Measurements from ENCODE around the gene SYNM.

Gene SYNM

GRCh38 chr15:99139276-99139675, 34.4 kb downstream of the SYNM start:
- peaks cover 31% of the 10 kb centered on the region for H3K27me3 ChIP-seq (ENCODE audit: low read depth, low read length)
- no peak overlapping the region for H3K4me2 ChIP-seq (ENCODE audit: low read length)
- H3K36me3 ChIP-seq (replicated peaks; ENCODE audit: low read depth, low read length), result no peaks in the 10 kb centered on the region
- no peaks in the 10 kb centered on the region for H3K79me2 ChIP-seq (ENCODE audit: low read length)
- H4K20me1 ChIP-seq (ENCODE audit: insufficient read depth, low read length), result no peaks in the 10 kb centered on the region
- H3K9me3 ChIP-seq (ENCODE audit: insufficient read depth, low read length), result no peaks in the 10 kb centered on the region
- no peak overlapping the region for H3K4me3 ChIP-seq (ENCODE audit: low read length)
- no peaks in the 10 kb centered on the region for H3K4me1 ChIP-seq (ENCODE audit: low read length)
- H2AFZ ChIP-seq (ENCODE audit: low read depth, low read length), result no peak overlapping the region
- no peak overlapping the region for H3K27ac ChIP-seq (ENCODE audit: low read length)
- TF ChIP-seq CTCF (IDR thresholded peaks at IDR 0.05; ENCODE audit: low read depth, low read length) (no peak), EZH2phosphoT487 (IDR thresholded peaks at IDR 0.05; ENCODE audit: low read depth) (no peak)
- no peak overlapping the region for H3K9ac ChIP-seq (ENCODE audit: low read length)

- no peak overlapping the region for H3K4me2 ChIP-seq (ENCODE audit: low read length)
- H3K4me1 ChIP-seq (ENCODE audit: low read length), result no peaks in the 10 kb centered on the region
- H3K9ac ChIP-seq (ENCODE audit: low read length), result no peak overlapping the region
- H3K79me2 ChIP-seq (ENCODE audit: low read length), result no peaks in the 10 kb centered on the region
- H4K20me1 ChIP-seq (ENCODE audit: insufficient read depth, low read length), result no peaks in the 10 kb centered on the region
- H3K27ac ChIP-seq (ENCODE audit: low read length), result no peak overlapping the region
- H2AFZ ChIP-seq (ENCODE audit: low read depth, low read length), result no peak overlapping the region
- H3K27me3 ChIP-seq (ENCODE audit: low read depth, low read length), result peaks cover 18% of the 10 kb centered on the region
- no peaks in the 10 kb centered on the region for H3K36me3 ChIP-seq (replicated peaks; ENCODE audit: low read depth, low read length)
- H3K4me3 ChIP-seq (ENCODE audit: low read length), result no peak overlapping the region
- H3K9me3 ChIP-seq (ENCODE audit: insufficient read depth, low read length), result no peaks in the 10 kb centered on the region
- TF ChIP-seq EZH2phosphoT487 (IDR thresholded peaks at IDR 0.05; ENCODE audit: low read depth), result no peak
- no peak for TF ChIP-seq CTCF (IDR thresholded peaks at IDR 0.05; ENCODE audit: low read depth, low read length)
Measured at GRCh38 chr15:99140590-99140989, 35.7 kb downstream of the SYNM start.

- H3K9ac ChIP-seq (ENCODE audit: low read length), result no peak overlapping the region
- H3K27ac ChIP-seq (ENCODE audit: low read length), result no peak overlapping the region
- no peaks in the 10 kb centered on the region for H3K36me3 ChIP-seq (replicated peaks; ENCODE audit: low read depth, low read length)
- no peaks in the 10 kb centered on the region for H3K4me1 ChIP-seq (ENCODE audit: low read length)
- TF ChIP-seq EZH2phosphoT487 (IDR thresholded peaks at IDR 0.05; ENCODE audit: low read depth) (no peak), CTCF (IDR thresholded peaks at IDR 0.05; ENCODE audit: low read depth, low read length) (no peak)
- no peak overlapping the region for H3K4me2 ChIP-seq (ENCODE audit: low read length)
- peaks cover 14% of the 10 kb centered on the region for H3K27me3 ChIP-seq (ENCODE audit: low read depth, low read length)
- no peak overlapping the region for H2AFZ ChIP-seq (ENCODE audit: low read depth, low read length)
- no peaks in the 10 kb centered on the region for H4K20me1 ChIP-seq (ENCODE audit: insufficient read depth, low read length)
- no peaks in the 10 kb centered on the region for H3K9me3 ChIP-seq (ENCODE audit: insufficient read depth, low read length)
- H3K4me3 ChIP-seq (ENCODE audit: low read length), result no peak overlapping the region
- H3K79me2 ChIP-seq (ENCODE audit: low read length), result no peaks in the 10 kb centered on the region
Measured at GRCh38 chr15:99141943-99142342, 37.1 kb downstream of the SYNM start.

DNA sequence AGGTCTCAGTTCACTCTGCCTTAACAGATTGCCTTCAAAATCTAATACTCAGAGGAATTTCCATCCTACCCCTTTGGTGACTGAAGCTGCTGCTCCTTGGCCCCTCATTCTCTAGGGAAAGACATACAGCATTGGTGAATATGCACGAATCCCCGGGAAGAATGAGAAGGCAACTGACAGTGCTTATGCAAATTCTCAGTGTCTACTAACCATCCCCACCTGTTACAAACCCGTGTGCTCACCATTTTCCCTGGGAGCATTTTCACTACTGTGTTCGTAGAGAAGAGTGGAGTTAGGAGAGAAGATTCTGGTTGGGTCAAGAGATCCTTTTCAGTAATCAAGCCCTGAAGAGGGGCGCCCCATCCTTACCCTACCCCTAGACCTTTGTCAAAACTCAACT, 37.7 kb downstream of the SYNM start:
- H3K4me2 ChIP-seq (ENCODE audit: low read length), result no peak overlapping the region
- H3K27ac ChIP-seq (ENCODE audit: low read length), result no peak overlapping the region
- no peaks in the 10 kb centered on the region for H3K4me1 ChIP-seq (ENCODE audit: low read length)
- H3K4me3 ChIP-seq (ENCODE audit: low read length), result no peak overlapping the region
- no peak overlapping the region for H3K9ac ChIP-seq (ENCODE audit: low read length)
- H4K20me1 ChIP-seq (ENCODE audit: insufficient read depth, low read length), result no peaks in the 10 kb centered on the region
- no peaks in the 10 kb centered on the region for H3K79me2 ChIP-seq (ENCODE audit: low read length)
- H2AFZ ChIP-seq (ENCODE audit: low read depth, low read length), result no peak overlapping the region
- peaks cover 14% of the 10 kb centered on the region for H3K27me3 ChIP-seq (ENCODE audit: low read depth, low read length)
- no peaks in the 10 kb centered on the region for H3K36me3 ChIP-seq (replicated peaks; ENCODE audit: low read depth, low read length)
- H3K9me3 ChIP-seq (ENCODE audit: insufficient read depth, low read length), result no peaks in the 10 kb centered on the region
- TF ChIP-seq CTCF (IDR thresholded peaks at IDR 0.05; ENCODE audit: low read depth, low read length), result no peak
- TF ChIP-seq EZH2phosphoT487 (IDR thresholded peaks at IDR 0.05; ENCODE audit: low read depth), result no peak
